GM19463 (cell line): ENCODE results near the gene KDM5C.
A peak's percentile ranks its signal among the peaks of the same experiment; 100 is the strongest.

Experiments used
- ATAC-seq: cut with Tn5 transposase; IDR thresholded peaks from one replicate; pipeline ENCODE4 v1.9.1; 2021; ENCODE audit warnings: mild to moderate bottlenecking, moderate library complexity; ENCODE audit not compliant: unreplicated experiment

The KDM5C gene

GRCh38 chrX:53224860-53225797 lies at the start of gene KDM5C:
KDM5C (minus strand) TSS chrX:53225207; CDS start chrX:53224889, 318 bp downstream.
- peak; percentile 81 for ATAC-seq

- ATAC-seq, result no peak
Observed at GRCh38 chrX:53272808-53273337, 47.9 kb upstream of the KDM5C start.

DNA sequence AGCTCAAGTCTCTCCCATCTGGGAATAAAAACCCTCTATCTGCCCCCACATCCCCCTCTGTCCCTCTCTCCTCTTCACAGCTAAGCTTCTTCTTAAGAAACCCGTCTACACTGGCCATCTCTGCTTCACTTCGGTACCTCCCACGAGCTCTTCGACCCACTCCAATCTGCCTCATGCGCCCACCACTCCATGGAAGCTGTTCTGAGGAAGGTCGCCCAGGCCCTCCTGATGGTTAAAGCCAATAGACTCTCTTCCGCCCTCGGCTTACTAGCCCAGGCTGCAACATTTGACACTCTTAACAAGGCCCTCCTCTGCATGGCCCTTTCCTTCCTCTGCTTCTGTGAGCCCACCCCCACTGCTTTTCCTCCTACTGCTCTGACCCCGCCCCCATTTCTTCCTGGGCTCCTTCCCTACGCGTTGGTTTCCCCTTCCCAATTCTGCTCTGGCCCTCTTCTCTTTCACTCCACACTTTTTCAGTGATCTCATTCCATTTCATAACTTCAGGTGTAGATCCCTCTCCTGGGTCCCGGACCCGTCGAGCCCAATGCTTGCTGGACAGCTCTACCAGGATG lies 44.6 kb upstream of the KDM5C start:
- no peak for ATAC-seq

DNA sequence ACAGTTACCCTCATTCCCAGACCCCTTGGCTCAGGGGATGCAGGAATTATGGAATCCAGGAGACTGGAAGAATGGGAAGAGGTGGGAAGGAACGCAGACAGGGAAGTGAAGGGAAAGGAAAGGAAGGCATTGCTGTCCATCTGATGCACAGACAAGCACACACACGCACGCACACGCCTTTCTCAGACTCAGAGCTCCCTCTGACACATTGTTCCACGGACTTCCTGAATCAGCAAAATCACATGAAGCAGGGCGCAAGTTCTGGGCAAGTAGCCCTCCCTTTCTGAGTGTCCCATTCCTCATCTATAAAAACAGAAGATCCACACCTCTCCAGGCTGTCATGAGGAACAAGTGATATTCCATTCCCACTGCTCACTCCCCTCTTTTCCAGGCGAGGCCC lies 43.2 kb upstream of the KDM5C start:
- ATAC-seq, result no peak

DNA sequence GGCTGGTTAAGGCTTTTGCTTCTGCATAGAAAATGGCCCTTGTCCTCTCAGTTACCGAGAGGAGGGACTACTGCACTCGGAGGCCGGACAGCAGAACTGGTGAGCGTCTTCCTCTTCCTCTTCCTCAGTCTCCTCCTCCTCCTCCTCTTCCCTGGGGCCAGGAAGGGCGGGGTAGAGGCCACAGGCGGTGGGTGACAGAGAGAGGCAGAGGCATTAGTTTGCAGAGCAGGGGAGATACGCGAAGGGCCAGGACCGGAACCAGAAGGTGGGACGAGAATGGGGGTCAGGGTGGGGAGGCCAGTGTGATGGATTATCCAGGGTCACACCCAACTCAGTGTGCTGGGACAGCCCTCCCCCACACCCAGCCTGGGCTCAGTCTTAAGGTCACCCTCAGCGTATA lies 41.9 kb upstream of the KDM5C start:
- no peak for ATAC-seq

DNA sequence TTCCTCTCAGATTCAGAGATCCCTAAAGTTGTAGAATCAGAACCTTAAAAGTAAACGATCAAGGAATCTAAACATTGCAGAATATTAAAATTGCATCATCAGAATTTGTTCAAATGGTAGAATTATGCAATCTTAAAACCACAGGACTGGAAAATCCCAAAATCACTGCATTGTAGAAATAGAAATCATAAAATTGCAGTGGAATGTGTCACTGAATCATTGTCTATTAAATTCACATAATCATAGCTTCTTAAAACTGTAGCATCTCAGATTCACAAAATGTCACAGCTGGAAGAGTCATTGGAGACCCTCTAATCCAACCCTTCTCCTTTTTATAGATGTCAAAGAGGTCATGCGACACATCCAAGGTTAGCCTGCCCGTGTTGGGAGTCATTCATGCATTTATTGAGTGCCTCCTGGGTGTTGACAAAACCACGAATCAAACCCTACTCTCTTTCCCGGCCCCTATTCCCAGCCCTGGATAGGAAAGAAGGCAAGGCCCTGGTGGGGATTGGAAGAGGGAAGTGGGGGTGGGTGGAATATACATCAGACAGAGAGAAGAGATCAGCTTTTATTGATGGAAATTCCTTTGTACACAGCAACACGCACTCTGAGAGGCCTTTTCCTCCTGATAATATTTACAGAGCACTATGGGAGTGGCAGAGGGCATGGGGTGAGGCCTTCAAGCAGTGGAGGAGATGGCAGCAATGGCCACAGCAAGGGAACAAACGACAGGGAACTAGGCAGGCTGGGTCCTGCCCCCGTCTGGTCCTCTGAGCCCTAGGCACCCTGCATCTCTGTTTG lies 41.0 kb upstream of the KDM5C start:
- ATAC-seq, result no peak

DNA sequence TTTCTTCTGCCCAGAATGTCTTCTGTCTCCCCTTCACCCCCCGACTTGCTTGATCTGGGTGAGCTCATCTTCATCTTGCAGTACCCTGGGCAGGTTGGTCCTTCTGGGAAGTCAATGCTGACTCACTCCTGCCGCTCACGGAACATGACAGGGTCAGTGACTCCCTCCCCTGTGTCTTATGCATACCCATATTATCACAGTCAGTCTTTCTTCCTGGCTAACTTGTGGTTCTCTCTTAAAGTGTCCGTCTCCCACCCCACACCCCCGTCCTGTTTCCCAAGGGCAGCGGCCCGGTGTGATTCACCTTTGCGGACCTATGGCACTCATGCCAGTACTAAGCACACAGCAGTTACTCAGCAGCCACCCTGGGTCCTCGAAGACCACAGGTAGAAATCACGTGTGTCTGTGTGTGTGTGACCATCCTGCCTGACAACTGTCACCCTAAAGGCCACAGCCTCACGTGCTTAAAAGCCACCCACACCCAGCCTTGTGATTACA lies 38.6 kb upstream of the KDM5C start:
- ATAC-seq, result no peak

DNA sequence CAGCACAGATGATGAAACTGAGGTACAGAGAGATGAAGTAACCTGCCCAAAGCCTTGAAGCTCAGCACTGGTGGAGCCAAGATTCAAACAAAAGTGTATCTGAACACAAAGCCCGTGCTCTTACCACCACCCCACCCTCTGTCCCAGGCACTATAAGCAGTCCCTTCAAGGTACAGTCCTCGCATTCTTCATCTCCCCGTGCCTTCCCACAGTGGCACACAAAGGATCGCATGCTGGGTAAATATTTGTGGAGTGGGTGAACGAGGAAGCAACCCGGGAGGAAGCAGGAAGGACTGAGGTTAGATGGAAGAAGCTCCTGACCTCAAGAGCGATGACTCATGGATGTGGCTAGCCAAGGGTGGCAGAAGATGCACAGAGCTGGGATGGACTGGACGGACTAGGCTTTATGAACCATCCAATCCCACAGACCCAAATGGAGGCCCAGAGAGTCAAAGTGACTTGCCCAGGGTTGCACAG lies 37.9 kb upstream of the KDM5C start:
- ATAC-seq, result no peak

DNA sequence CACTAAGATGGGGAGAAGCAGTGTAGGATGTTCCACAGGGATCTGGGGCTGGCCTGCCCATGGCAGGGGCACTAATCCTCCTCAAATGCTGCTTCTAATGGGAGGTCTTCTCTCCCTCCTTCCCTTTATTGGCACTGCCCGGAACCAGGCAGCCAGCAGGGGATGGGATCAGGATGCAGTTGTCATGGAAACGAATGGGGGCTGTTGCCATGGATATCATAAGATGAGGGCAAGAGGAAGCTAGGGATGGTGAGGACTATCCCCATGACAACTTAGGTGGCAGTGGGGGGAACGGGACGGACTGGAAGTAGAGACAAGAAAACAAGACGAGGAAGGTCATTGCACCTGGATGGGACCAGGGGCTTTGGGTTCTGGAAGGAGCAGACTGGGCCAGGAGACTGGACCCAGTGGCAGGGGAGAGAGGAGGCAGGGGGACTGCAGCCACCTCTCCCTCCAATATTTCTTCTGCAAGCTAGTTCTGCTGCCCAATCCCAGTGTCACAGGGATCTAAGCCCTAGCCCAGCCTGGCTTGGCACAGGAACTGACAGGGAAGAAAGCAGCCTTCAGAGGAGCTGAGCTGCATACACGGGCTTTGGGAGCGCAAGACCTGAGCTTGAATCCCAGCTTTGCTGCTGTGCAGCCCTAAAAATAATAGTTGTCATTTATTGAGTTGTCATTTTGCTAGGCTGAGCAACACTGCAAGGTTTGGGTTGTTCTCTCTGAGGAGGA lies 37.3 kb upstream of the KDM5C start:
- ATAC-seq, result no peak

DNA sequence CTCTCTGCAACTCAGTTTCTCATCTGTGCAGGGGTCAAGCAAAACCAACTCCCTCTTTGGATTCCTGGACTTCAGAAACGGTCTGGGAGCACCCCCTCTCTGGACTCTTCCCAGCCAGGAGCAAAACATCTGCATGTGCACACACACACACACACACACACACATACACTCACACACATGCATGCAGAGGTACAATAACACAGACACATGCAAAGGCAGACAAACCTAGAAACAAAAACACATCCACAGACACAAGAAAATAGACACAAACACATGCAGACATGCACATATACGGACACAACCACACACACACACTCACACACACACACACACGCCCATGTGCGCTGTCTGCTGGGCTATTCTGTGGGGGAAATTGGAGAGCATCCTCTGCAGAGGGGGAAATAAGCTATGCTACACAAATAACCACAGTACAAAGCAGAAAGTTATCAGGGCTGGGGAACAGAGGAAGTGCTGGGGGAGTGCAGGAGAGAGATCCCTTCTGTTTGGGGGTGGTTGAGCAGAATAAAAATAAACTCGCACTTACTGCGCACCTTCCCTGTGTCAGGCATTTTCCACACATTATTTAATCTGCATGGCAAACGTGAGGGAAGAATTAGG lies 36.5 kb upstream of the KDM5C start:
- no peak for ATAC-seq

- no peak for ATAC-seq
Observed at GRCh38 chrX:53260836-53261235, 35.8 kb upstream of the KDM5C start.

- ATAC-seq, result no peak
Observed at GRCh38 chrX:53257670-53258423, 32.8 kb upstream of the KDM5C start.

DNA sequence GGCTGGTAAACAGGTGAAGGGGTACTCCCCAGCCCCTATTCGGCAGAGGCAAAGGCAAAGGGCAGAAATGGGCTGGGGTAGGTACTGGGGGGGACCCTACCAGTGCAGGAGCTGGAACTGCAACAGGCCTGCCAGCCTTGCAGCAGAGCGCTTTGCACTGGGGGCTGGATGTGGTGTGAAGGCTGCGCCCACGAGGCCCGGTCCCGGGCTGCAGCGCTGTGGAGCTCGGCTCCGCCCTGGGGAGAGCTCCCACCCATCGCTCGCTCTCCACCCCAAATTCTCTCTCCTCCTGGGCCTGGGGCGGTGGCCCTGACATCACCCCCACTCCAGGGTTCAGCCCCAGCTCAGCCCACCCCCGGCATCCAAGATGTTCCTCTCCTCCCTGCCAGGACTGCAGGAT lies 32.2 kb upstream of the KDM5C start:
- no peak for ATAC-seq

DNA sequence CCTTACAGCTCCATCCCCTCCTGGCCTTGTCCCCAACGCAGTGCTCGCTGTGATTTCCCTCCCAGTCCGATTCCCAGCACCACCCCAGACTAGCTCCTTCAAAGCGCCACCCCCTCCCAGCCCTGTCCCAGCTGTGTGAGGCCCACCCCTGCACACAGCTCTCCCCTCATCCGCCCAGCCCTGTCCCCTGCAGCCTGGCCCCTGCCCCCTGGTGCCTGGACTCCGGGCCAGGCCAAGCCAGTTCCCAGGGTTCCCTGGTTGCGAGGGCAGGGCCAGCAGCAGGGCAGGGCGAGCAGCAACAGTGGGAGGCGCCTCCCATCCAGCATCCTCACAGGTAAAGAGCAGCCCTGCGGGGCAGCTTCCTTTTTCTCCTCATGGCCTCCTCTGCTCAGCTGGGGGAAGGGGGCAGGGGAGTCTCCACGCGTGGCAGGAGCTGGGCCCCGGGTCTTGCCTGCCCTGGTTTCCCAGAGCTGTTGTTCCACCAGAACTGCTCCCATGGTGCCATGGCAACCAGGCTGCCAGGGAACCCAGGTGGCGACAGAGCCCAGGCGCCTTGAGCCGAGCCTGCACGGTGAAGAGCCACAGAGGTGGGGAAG lies 31.5 kb upstream of the KDM5C start:
- ATAC-seq, result no peak

GRCh38 chrX:53255738-53256191 lies 30.8 kb upstream of the KDM5C start:
- ATAC-seq, result no peak

GRCh38 chrX:53254570-53255461 lies 29.8 kb upstream of the KDM5C start:
- no peak for ATAC-seq

DNA sequence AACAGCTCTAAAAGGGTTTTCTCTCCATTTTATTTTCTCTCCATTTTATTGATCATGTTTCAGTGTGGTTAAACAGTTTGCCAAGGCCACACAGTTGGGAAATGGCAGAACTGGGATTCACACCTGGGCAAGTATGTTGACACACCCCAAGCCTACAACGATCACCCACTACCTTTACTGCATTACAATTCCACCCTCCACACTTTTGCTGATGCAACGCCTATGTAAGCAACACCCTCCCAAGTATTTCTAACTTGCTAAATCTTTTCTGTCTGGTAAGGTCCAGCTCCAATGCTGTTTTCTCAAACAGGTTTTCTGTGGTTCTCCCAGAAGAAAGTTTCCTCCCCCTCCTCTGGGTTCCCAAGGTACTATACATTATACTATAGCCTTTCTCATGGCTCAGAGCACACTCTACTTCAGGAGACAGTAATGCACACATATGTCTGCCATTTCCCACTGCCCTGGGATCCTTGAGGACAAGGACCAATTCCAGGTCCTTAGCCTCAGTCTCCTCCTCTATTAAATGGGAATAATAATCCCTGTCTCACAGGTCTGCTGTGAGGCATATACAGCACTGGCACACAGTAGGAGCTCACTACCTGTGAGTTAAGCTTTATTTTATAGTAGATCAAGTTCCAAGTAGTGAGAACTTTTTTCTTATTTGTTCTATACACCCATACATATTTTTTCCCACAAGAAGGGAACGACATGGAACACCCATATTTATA lies 28.4 kb upstream of the KDM5C start:
- no peak for ATAC-seq
